Activated naive CD4-positive, alpha-beta T cell treated with Interleukin-2 at 50 U/mL for 16 hours (primary cell): ENCODE measurements around the gene IFNLR1.

Experiments
- DNase-seq: peaks from one replicate; pipeline ENCODE4 v3.0.0-alpha.2; 2020

IFNLR1 gene

DNA sequence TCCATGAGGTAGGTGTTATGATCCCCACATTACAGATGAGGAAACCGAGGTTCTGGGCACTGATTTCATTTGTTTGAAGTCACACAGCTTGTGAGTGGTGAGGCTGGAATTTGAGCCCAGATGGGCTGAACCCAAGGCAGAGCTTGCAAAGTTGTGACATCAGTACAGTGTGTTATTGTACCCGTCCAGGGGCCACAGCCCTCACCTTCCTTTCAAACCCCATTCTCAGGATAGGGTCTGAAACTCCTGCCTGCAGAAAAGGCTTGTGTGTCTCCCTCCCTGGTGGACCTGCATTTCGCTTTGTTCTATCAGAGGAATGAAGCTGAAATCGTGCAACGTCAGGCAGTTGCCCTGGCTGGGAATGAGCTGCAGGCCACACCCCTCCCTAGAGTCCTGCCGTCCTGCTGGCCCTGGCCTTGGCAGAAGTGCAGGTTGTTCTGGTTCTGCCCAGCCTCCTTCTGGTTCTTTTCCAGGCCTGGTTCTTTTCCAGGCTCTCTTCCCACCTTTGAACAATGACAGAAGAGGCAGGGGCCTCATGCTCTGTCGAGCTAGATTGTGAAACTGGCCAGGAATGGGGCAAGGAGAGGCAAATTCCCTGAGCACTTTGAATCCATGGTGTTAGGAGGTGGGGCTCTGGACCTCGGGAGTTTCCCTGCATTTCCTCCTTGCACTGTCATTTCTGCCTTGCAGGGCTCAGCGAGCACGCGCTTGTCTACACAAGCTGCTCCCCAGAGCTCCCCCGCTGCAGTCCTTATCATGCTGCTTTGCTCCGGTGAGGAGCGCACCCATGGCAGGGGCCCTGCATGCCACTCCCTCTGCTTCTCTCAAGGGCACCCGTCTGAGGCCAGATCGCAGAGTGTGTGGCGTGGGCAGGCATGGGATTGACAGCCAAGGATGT is 67.0 kb downstream of the IFNLR1 start:
- no peak for DNase-seq

DNA sequence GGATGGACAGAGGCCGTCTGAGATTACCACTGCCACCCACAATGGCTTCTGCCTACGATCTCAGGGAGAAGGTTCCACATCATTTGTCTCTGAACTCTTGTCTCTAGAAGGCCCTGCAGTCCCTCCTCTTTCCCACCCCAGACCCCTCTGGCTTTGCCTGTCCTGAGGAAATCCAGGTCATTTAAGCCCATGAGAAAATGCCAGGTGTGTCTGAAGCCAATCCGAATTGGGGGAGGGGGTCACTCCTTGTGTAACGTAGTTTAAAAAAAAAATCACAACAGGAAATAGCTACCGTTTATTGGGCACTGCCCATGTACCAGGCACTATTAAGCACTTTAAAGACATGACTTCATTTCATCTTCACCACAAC is 67.6 kb downstream of the IFNLR1 start:
- DNase-seq, result no peak

DNA sequence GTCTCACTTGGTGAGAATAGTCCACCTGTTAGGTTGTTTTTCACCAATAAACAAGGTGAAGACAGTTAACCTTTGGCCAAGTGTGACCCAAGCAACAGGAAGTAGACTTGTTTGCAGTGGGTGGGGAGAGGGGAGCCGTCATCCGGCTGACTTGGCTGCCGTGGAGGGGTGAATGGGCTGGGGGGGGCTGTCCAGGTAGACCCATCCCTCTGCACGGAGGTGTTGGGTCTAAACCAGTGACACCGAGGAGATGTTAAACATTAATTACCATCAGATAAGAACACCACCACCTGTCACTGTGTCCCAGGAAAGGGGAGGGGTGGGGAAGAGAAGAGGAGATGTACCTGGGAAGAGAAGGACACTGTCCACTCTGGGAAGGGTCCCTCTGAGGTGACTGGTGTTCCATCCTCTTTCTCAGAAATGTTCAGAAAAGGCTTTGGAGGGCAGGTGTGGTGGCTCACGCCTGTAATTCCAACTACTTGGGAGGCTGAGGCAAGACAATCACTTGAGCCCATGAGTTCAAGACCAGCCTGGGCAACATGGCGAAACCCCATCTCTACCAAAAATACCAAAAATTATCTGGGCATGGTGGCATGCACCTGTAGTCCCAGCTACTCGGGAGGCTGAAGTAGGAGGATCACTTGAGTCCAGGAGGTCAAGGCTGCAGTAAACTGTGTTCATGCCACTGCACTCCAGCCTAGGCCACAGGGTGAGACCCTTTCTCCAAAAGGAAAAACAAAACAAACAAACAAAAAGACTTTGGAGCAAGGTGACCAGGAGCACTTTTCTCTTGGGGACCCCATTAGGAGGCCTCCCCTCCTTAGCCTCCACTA is 68.5 kb downstream of the IFNLR1 start:
- no peak for DNase-seq

DNA sequence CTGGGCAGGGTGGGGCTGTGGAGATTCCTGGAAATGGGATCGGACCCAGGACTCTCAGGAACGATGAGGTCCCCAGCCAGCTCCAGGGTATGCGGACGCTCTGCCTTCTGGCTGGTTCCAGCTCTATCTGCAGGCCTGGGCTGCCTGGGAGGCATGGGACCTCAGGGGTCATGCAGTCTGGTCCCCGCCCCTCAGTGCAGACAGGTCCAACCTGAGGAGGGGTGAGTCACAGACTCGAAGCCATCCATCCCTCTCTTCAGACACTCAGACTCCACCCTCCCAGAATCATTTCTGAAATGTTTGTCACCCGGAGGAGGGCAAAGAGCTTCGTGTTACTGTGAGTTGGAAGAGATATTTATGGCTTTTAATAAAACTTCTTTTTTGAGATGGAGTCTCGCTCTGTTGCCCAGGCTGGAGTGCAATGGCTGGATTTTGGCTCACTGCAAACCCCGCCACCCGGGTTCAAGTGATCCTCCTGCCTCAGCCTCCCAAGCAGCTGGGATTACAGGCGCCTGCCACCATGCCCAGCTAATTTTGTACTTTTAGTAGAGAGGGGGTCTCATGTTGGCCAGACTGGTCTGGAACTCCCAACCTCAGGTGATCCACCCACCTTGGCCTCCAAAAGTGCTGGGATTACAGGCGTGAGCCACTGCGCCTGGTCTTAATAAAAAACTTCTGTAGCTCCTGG is 69.2 kb downstream of the IFNLR1 start:
- no peak for DNase-seq

DNA sequence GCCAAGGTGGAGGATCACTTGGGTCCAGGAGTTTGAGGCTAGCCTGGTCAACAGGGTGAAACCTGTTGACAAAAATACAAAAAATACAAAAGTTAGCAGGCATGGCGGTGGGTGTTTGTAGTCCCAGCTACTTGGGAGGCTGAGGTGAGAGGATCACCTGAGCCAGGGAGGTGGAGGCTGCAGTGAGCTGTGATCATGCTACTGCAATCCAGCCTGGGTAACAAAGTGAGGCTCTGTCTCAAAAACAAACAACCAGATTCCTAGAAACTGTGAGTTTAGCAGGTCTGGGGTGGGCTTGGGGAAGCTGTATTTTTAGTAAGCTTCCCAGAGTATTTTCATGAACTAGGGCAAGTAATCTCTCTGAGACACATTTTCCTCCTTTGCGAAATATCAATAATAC is 70.0 kb downstream of the IFNLR1 start:
- no peak for DNase-seq

DNA sequence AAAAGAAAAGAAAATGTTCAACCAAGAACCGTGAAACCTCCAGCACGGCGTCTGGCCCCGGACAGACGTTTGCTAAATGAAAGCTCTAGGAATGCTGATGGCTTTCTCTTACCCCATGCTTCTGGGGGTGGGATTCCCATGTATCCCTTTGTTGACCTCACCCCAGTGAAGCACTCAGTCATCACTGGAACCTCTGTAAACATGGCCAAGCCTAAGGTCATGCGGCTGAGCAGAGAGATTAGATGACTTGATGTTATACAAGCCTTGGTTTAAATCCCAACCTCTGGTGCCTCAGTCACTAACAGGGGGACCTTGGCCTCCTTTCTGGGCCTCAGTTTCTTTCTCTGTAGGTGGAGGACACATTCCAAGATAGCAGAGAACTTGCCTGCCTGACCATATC is 72.3 kb downstream of the IFNLR1 start:
- no peak for DNase-seq

DNA sequence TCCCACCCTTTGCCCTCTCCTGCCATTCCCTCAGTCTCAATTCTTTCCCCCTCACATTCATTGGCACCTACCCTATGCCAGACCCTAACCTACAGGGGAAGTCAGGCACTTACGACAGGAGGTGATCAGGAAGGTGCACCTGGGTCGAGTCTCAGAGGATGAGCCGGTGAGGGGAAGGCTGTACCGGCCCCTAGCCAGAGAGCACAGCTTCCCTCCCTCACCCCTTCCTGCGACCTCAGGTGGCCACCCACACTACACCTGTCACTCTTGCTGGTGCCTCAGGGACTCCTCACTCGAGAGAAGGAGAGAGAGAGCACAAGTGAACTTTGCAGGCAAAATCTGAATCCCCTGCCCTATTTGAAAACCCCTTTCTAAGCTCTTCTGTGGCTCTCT is 73.5 kb downstream of the IFNLR1 start:
- DNase-seq, result no peak

DNA sequence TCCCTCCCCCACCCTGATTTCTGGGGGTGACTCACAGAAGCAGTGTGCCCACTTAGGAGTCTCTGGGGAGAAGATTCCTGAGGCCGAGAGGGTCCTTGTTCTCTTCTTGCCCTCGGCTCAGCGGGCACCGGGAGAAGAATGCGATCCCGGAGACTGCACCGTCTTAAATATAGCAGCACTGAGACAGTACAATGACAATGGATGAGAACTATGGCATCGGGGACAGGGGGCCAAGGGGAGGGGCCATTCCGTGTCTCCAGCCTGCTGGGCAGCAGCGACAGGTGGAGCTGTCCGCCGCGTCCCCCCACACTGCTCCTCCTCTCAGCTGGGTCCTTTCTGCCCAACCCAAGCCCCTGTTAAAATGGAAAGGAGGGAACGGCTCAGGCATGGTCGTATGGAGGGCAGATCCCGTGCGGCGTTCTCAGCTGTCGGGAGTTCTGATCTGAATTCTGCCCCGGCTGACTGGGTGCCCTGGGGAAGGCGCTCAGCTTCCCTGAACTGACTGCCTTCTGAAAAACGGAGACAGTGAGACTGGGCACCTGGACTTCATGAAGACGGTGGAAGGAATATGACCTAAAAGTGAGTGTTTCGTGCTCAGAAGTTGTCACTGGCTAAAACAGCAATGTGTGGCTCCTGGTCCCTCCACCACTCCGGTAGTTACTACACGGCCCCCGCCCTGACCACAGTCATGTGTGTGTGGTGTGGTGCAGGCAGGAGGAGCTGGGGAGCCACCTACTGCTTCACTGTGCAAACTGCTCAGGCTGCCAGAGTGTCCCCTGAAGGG is 74.9 kb downstream of the IFNLR1 start, which contains the start of gene MYOM3:
Gene MYOM3 (minus strand): TSS at position 140 of the 784 bp plus-strand sequence. CDS start 3,499 bp downstream, outside the sequence.
- DNase-seq, result peak; percentile 50

DNA sequence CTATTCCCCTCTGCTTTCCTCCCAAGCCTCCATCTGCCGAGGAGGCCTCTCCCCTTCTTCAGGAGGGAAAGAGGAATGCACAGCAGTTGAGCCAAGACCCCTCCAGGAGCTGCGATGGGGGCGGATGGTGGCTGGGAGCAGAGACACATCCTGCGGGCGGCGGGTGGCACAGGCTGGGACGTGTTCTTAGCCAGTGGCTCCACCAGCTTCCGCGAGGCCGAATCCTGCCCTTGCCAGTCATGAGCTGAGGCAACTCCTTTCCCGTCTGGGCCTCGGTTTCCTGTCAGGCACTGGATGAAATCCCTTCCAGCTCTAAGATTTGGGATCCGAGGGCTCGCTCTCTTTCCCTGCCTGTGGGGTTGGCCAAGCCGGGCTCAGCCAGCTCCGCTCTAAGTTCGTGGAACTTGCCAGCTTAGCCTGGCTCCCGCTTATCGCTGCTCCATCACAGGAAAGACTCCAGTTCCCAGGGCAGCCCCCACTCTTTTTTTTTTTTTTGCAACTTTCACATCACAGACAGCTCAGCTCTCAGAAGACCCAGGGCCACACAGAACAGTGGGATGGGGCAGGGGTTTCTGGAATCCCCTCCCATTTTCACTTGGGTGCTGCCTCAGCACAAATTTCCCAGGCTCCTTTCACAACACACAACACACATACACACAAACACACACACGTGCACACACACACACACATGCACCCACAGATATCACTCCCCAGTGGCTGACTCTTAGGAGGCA is 75.7 kb downstream of the IFNLR1 start:
- DNase-seq, result no peak

DNA sequence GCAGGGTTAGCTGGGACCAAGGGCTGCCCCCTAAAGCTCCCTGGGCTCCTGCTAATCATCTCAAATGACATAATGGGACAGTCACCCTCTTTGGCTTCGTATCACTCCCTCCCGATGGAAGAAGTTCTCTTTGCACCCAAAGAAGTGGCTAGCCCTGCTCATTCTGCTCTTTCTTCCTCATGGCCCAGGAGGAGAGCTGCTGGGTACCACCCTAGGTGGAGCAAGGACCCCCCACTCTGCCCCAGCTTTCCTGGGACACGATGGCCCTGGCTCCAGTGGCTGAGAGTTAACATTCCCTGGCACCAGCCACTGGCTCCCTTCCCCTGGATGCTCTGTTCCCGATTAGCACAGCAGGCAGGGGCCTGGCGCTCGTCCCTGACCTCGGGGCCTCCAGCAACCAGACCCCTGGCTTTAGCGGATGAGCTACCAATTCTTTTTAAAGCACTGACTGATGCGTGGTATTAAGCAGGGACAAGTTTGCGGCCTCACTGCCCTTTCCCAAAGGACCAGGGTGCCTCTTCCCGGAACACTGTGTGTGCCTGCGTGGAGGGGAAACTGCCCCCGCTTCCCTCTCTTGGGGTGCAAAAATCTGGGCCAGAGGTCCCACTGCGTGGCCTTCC is 76.3 kb downstream of the IFNLR1 start:
- DNase-seq, result no peak

DNA sequence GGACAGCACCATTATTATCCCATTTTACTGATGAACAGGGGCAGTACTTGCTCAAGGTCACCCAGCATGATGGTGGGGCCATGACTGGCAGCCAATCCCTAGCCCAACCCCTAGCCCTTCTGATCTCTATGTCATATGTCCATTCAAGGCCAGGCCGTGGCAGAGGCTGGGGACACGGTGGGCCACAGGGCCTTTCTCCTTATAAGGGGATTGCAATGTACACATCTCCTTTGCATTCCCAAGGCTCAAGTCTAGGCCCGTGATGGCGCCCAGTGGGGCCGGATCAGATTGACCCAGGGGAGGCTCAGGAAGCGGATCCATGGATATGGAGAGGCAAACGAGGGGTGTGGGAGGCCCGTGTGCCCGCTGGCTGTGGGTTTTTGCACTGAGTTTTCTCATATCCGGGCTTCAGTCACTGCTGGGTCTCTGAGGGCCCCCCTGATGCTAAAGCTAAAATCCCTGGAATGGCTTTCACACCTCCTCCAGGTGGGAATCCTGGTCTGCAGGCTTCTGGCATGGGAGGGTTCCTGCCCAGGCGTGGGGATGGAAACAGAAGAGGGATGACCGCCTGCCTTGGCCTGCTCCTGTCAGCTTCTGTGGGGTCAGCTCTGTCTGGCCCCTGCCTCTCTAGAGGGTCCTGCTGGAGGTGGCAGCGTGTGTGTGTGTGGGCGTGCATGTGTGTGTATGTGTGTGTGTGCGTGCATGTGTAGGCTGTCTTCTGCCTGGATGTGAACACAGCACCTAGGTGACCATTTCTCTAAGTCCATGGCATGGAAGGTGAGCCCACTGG is 77.2 kb downstream of the IFNLR1 start:
- no peak for DNase-seq

DNA sequence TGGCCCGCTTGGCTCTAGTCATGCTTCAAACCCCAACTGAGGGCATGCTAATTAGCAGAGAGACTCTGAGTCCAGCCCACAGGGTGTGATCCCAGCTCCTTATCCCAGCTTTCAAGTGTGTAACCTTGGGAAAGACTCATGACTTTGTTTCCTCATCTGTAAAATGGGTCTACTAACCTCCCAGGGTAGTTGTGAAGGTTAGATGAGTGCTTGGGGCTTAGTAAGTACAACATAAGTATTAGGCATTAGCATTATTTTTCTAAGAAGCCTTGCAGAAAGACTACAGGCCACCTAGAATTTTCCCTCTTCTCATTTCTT is 78.0 kb downstream of the IFNLR1 start:
- no peak for DNase-seq

DNA sequence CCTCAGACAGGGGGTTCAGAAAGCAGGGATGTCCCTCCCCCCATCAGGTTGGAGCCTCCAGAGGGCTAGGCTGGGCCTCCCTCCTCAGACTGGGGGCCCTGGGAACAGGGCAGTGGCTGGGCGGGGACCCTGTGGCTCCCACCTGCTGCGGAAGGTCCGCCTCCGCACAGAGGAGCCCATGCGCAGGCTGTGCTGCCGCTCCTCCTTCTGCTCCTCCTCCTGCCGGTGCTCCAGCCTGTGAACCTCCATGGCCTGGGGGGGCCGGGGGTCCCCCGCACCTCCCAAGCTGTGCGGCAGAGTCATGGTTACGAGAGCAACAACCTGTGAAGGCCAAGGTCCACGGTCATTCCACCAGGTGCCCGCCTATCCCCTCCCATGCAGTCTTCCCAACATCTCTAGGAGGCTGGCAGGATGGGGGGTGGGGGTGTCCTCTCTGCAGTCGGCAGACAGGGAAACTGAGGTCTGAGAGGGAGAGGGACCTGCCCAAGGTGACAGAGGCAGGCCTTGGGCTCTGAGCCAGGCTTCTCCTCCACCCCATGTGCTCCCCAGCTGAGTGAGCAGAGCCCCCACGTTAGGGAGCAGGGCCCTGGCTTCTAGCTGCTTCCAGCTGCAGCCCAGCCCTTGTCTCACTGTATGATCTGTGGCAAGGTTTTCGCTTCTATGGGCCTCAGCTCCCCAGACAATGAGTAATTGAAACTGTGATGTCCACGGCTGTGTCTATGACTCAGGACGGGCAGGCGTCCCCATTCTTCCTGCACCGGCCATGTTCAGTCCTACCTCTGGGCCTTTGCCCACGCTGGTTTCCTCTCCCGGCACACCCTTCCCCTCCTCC is 78.5 kb downstream of the IFNLR1 start:
- no peak for DNase-seq

DNA sequence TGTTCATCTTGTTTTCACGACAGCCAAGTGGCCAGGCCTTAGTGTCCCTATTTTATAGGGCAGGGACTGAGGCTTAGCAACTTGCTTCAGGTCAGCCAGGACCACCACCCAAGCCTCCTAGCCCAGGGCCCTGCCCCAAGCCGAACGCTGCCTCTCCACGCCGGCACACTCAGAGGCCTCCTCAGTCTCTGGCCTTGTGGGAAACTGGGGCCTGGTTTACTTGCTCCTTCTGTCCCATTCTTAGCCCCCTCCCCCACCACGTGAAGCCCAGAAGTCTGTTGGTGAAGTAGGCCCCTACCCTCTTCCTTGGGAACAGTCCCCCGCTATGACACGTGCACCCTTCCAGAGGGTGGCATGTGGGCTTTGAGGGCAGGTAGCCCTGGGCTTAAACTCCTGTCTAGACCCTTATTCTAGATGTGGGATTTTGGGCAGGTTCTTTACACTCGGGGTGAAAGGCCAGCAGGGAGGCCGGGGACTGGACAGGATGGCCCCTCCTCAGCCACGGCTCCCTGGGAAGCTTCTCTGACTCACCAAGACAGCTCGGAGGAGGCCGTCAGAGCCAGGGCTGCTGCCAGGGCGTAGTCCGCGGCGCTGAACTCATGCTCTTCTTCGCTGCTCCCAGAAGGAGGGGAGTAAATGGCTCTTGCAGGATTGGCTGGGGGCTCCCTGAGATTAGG is 79.5 kb downstream of the IFNLR1 start:
- DNase-seq, result no peak

DNA sequence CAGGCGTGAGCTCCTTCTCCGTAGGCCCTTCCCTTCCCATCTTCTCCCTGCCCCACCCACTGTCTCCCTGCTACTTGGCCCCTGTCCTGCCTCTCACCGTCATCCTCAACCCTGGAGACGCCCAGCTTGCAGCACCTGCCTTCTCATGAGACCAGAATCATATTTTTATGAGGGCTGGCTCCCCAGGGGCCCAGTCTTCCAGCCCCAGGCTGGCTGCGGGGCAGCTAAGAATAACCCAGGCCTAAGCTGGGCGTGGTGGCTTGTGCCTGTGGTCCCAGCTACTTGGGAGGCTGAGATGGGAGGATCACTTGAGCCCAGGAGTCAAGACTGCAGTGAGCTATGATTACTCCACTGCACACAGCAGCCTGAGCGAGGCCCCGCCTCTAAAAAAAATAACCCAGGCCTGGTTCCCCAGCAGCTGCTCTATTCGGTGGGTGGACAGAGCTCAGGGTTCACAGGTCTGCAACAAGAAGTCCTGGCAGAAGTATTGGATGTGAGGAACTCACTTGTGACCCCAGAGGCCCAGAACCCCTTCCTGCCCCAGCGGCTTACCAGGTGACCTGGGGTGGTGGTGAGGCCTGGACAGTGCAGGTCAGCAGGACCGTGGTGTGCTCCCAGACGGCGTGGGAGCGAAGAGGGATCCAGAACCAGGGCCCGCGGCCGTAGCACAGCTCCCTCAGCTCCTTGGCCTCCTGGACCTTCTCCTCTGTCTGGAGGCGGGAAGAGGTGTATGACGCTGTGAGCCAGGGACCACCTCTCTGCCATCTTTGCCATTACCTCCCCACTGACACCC is 81.5 kb downstream of the IFNLR1 start:
- DNase-seq, result no peak

DNA sequence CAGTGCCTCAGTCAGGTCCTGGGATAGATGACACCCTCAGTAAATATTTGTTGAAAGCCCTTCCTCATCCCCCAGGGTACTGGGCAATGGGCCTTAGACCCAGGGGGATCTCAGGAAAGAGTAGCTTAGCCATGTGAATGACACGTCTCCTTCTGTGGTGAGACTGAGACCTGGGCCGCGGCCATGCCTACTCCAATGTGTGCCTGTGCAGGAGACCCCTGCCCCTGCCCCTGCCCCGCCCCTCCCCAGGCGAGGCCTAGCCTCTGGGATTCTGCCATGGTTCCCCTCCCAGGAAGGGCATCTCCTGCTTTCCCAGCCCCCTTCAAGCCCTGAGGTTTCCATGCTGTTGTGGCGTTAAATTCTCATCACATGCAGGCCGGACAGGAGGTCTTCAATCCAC is 82.2 kb downstream of the IFNLR1 start:
- DNase-seq, result no peak
